GM18909 (cell line): ENCODE results near the gene MRPS2.
"Not testable (repeated sequence)": the region's sequence is repeated elsewhere in the genome, so short reads cannot be mapped to it uniquely, and the experiment has no call there.

ENCODE experiments used
- ATAC-seq: cut with Tn5 transposase; IDR thresholded peaks from one replicate; pipeline ENCODE4 v1.9.1; 2021; ENCODE audit warnings: mild to moderate bottlenecking; ENCODE audit not compliant: unreplicated experiment, poor library complexity

The MRPS2 gene

DNA sequence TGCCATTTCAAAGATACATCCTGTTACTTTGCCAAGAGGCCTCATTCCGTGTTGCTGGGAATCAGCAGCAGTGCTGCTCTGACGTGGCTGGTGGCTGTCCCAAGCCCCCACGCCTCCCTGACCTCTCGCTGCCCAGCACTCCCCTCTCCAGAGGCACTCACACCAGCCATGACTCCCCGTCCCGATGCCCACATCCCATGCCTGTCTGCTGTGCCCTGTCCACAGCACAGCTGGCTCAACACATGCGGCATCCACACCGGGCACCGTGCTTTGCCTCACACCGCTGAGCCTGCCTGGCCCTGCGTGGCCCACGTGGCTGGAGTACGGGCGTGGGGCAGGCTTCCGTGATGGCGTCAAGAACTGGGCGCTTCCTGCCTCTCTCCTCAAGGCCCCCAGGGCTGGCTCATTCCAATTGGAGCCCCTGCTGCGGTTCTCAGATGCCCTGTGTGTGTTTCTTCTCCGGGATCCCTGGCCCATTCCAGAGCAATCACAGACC lies 12.9 kb downstream of the MRPS2 start:
- ATAC-seq: no peak

DNA sequence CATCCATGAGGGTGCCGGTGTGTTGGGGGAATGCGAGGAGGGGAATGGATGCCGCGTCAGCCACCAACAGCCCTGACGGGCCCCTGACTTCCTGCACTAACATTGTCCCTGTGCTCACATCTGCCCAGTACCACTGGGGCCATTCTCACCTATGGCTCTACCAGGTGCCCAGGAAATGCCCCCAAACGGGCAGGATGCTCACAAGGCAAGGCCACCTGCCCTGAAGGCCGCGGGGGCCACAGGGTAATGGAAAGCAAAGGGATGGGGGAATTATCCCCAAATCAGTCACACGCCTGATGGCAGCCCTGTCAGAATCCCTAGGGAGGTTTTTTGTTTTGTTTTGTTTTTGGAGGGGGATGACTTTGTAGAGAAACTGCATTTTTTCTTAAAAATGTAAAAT lies 13.4 kb downstream of the MRPS2 start:
- not testable (repeated sequence) for ATAC-seq

DNA sequence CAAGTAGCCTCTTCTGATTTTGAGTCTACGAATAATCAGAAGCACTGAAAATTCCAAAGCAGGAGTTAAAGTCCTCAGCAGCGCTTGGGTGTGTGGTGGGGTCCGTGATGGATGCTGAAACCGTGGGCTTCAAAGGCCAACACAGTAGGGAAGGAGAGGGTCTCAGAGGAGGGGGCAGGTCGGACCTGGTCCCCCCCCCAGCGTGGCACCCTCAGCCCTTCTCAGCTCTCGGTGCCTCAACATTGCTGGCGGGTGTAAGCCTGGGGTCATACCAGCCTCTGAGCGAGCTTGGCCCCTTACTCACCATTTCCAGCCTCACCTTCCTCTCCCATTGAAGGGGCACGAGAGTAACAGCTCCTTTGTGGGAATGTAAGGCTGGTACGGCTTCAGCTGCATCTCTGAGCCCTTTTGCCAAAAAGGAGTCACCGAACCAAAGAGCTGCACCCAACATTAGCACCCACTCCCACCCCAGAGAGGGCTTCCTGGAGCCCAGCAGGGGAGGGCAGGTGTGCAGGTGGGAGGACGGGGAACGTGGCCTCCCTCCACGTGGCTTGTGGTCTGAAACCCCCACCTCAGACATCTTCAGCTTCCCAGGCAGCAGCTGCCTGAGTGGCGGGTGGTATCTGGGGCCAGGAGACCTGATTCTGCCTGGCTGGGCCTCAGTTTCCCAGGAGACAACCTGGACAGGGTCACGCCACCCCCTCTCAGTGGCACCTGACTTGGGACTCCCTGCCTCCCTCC lies 14.0 kb downstream of the MRPS2 start:
- ATAC-seq: no peak

DNA sequence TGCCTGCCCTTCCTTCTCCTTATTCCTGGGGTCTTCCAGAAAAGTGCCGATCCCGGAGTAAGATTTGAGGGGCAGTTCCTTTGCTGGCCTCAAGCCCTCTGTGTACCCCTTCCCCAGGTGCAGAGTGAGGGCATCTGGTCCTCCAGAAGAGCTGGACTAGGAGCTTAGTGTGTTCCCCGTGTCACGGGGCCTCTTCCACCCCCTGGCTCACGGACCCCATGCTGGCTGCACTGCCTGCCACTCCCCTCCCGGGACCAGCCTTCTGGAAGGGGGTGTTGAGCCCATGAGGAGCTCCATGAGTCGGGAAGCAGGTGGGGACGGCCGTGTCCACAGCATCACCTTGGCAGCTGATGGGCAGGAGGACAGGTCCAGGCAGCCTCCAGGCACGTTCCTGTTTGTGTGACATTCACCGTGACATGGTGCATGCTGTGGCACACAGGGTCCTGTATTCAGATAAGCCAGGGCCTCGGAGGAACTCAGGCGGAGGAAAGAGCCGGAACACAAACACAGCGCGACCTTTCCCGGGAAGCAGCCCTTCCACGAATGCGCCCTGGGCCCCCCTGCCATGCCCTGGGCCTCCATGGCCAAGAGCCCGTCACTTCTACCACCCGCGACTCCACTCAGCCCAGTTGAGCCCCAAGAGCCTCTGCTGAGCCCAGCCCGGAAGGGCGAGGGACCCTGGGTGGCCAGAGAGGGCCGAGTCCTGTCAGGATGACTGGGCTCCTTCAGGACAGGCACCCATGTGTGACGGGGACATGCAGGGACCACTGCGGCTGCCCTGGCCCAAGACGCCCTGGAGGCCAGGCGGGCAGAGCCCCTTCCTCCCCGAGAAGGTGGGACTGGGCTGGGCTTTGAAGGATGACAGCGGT lies 14.8 kb downstream of the MRPS2 start:
- no peak for ATAC-seq

DNA sequence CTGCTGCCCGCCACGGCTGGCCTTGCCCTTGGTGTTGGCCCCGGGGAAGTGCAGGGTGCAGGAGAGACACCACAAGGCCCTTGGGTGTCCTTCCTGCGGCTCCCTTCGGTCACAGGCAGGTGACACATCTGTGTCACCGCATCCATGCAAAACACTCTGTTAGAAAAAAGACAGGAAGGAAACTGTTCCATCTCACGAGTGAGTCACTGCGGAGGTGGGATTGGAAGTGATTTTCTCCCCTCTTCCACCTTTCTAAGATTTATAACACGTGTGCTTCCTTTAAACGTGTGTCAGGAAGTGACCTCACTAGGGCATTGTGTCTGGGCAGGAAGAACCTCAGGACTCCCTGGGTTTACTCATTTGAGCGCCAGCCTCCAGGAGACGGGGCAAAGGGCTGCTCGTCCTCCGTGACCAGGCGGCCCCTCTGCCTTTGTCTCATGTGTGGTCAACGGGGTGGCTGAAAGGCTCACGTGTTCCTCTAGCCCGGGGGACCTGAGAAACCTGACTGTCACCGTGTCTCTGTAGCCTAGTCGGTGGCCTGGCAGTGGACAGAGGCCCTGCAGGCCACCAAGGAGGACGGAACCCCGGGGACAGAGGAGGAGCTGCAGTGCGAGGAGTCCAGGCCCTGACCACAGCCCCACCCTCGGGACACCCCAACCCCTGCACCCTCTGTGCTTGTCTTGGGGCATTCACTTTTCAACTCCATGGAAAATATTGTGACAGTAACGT lies 15.8 kb downstream of the MRPS2 start:
- ATAC-seq: no peak

DNA sequence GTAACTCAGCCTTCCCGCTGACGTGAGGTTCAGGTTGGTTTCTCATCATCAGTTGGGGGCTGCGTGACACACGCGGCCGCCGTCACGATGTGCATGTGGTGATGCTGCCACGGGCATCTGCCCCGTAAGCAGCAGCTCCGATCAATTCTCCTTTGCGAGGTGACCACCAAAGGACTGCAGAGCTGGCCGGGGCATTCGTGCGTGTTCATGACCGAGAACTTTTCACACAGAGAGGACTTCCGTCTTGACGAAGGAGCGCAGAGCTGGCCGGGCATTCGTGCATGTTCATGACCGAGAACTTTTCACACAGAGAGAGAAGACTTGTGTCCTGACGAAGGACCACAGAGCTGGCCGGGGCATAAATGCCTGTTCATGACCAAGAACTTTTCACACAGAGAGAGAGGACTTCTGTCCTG lies 16.9 kb downstream of the MRPS2 start:
- ATAC-seq: no peak

DNA sequence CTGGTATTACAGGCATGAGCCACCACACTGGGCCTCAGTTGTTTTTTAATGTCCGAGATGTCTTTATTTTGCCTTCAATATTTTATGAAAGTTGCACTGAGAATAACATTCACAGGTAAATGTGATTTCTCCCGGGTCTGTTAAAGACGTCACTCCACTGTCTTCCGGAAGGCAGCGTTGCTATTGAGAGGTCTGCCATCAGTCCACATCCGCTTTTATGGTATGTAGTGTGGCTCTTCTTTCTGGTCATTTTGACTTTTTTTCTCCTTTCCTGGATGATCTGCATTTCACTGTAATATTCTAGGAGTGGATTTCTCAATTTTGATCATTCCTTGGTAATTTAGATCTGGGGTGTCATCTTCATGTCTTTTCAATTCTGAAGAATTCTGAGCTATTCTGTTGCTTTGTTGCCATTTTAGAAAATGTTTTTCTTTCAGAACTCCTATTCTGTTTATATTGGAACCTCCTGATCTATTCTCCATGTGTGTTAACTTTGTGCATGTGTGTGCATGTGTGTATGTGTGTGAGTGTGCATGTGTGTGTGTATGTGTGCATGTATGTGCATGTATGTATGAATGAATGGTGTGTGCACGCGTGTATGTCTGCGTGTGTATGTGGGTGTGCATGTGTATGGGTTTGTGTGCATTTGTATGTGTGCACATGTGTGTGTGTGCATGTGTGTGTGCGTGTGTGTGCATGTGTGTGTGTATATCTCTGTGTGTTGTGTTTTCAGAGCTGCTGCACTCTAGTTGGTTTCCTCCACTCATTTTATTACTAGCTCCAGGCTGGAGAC lies 18.9 kb downstream of the MRPS2 start:
- no peak for ATAC-seq

DNA sequence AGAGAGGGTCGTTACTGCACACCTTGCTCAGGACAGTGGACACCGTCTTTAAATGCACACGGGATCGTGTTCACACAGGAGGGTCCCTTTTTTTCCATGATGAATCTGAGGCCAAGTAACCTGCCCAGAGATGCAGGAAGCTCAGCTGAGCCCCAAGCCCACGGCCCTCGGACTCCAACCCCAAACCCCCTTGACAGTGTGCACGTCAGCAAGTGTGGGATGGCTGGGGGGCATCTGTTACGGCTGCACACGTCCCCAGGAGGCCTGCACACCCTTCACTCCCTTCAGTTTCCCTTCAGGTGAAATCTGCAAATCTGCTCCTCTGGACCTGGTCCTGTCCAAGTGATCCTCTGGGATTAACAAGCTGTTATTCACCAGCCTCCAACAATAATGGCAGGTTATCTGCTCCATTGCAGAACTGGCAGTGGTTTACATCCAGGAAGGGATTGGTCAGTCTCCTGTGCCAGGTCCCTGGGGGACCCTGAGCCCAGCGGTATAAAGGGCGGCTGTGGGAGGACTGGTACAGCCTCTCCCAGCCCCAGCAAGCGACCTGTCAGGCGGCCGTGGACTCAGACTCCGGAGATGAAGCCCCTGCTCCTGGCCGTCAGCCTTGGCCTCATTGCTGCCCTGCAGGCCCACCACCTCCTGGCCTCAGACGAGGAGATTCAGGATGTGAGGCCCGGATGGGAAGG lies 20.6 kb downstream of the MRPS2 start, which contains the start of gene LCN1:
LCN1 (plus strand) TSS at position 525 of the 692 bp plus-strand sequence; CDS start at position 583, 58 bp downstream.
- ATAC-seq: no peak

DNA sequence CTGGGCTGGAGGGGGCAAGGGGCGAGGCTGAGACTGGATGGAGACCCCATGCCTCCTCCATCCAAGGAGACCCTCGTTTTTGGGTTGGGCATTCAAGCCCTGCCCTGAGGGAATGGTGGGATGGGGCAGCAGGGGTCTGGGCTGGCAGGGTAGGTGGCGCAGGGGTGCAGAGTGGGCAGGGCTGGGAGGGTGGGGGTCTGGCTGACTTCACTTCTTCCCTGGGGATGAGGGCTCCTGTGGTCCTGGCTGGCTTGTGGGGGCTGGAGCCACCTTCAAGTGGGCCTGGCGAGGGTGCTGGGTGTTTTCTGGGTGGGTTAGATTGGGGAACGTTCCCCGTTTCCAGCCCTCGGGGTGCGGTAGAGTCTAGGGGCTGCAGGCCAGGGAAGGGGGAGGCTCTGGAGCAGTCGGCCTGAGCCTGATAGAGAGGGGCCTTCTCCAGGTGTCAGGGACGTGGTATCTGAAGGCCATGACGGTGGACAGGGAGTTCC lies 21.2 kb downstream of the MRPS2 start:
- no peak for ATAC-seq

DNA sequence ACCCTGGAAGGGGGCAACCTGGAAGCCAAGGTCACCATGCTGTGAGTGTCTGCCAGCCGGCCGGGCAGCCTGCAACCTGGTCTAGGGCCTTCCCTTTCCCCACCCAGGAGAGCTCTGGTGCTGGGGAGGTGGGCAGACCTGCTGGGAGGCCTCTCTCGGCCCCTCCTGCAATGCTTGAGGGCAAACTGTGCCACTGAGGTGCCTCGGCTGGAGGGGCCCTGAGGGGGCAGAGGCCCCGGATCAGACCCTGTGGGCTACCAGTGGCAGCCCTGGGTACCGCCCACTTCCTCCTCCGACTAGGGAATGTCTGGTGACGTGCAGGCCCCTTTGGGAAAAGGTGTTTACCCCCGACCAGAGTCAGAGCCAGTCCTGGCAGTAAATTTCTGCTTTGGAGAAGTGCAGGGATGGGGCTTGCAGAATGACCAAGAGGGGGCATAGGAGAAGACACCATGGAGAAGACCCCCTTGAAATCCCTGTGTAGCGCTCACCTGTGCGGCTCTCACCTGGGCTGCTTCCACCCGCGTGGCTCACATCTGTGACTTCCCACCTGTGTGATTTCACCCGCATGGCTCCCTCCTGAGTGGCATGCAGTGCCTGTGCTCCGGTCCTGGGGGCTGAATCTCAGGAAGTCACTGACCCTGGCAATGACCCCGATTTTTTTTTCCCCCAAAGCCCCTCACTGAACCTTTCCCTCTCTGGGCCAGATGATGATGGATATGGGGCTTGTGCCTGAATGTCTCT lies 21.8 kb downstream of the MRPS2 start:
- ATAC-seq: no peak

DNA sequence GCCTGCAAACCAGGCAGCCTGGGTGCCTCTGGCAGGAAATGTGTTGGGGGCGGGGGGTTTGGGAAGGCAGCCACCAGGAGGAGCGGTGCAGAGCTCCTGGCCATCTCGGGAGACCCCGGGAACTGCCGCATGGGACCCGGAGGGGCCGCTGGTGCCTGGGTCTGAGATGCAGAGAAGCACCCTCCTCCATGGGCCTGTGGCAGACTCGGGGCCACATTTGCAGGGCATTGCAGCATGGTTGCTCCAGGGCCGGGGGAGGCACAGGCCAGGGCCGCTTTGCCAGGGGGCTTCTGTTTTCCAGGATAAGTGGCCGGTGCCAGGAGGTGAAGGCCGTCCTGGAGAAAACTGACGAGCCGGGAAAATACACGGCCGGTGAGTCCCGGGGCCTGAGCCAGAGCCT lies 22.4 kb downstream of the MRPS2 start:
- no peak for ATAC-seq

DNA sequence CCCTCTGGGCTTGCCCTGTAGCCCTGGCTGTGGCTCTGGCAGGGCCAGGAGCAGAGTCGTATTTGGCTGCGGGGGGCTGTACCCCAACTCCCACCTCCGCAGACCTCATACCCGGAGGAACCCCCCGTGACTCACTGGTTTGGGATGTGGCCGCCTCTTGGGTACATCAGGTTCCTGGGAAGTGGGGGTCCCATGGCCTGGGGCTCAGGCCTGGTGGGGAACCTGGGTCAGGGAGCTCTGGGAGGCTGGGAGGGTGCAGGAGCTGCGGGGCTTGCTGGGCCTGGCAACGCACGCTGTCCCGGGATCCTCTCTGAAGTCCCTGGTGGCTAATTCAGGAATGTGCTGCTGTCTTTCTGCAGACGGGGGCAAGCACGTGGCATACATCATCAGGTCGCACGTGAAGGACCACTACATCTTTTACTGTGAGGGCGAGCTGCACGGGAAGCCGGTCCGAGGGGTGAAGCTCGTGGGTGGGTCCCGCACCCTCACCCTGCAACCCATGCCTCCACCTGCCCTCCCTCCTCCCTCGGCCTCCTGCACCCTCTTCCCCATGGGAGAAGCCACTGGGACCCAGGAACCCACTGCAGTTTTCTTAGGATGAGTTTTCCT lies 23.1 kb downstream of the MRPS2 start:
- ATAC-seq: no peak

DNA sequence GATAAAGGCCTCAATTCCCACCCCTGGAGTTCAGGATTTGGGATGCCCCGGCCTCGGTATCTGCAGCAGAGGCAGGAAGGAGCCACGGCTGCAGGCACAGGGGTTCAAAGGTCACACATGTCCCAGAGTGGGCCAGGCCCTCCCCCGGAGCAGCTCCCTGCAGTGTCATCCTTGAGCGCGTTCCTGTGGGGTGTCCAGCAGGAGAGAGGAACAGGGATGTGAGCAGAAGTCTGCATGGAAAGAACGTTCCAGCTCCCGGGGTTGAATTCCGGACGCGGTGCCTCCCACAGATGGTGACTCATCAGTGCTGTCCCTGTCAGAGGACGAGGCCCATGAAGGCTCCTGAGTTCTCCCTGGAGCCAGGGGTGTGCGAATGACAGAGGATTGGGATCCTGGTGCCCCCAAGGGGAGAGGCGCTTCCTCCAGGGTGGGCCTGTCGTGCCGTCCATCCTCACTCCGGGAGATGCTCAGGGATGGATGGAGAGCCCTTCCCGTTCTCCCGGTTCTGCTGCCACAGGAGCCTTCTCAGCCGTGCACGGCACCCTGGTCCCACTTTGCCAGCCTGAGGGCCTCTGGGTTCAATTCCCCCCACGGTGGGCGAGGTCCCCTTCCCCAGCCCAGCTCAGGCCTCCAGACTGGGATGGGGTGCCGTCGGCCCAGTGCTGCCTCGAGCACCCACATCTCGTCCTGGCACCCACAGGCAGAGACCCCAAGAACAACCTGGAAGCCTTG lies 23.8 kb downstream of the MRPS2 start:
- no peak for ATAC-seq

DNA sequence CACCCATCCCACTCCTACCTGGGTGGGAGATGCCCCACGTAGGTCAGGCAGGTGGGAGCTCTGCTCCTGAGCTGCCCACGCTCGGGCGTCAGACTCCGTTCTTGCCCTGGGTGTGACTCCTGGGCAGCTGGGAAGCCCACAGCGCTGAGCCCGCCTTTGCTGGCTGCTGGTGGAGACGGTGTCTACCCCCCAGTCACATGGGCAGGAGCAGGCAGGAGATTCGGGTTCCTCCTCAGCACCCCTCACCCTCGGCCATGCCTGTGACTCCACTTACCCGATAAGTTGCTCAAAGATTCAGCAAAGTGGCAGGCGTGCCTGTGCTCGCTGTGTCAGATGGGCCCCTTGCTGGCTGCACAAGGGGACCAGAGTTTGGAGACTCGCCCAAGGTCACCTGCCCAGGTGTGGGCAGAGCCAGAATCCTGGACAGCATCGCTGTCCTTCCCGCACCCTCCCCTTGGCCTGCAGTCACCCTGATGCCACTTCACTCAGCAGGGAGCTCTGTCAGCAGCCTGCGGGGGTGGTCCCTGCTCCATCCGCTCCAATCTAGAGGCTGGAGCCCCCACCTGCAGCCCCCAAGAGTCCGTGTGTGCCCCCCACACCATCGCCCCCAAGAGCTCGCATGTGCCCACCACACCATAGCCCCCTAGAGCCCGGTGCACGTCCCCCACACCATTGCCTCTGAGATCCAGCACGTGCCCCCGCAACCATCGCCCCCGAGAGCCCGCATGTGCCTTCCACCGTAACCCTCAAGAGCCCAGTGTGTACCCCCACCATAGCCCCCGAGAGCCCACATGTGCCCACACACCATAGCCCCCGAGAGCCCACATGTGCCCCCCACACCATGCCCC lies 25.0 kb downstream of the MRPS2 start:
- no peak for ATAC-seq

DNA sequence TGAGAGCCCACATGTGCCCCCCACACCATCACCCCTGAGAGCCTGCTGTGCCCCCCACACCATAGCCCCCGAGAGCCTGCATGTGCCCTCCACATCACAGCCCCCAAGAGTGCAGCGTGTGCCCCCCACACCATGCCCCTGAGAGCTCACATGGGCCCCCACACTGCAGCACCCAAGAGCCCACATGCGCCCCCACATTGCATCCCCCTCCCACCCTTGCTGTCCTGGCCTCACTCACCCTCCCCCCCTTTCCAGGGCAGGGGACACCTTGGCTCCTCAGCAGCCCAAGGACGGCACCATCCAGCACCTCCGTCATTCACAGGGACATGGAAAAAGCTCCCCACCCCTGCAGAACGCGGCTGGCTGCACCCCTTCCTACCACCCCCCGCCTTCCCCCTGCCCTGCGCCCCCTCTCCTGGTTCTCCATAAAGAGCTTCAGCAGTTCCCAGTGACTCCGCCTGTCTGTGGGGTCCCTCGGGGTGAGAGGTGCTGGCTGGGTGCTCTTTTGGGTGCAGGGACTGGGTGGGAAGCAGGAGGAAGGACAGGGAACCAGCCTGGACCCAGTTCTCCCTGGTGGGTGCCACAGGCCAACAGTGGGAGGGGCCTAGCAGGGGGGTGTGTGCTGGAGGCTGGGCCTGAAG lies 25.7 kb downstream of the MRPS2 start:
- no peak for ATAC-seq
